ENCODE measurements around the gene C1QTNF6. TPM values are rescaled to one million over a fixed set of nuclear protein-coding genes. Genes with fewer than 3 reads are reported as not detected.
A peak's percentile ranks its signal among the peaks of the same experiment; 100 is the strongest.

C1QTNF6 gene
- total RNA-seq, 1 donor from 2014 or later: 58.3 TPM

DNA sequence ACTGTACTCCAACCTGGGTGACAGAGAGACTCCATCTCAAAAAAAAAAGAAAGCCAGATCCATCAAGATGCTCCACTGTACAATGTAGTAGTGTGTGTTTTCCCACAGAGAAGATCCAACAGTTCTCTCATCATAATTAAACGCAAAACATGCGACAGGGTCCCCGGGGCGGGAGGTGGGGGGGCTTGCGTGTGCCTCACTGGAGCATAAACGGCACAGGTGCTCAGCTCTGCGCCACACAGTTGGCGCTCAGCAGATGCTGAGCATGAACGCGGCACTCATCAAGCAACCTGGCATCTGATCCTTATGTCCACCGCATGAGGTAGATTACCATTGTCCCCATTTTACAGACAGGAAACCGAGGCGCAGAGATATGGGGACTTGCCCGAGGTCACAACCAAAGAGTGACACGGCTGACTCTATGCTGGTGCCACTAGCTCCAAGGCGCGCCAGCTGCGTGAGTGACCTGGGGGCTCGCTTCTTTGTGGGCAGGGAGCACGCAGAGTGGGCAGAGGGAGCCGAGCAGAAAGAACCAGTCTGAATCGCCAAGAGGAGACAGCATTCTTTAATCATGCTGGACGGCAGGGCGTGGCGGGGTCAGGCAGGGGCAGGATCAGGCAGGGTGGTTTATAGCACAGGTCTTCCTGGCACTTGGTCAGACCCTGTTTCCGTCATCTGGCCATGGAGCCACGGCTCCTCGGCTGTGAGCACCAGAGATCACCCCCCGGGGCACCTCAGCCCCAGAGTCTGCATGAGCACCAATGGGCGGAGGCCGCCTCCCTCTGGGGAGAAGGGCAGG, 8.2 kb downstream of the C1QTNF6 start:
- no peak for DNase-seq (ENCODE audit: low spot score in 2 of 2, unreplicated experiment in 2 of 2)
- peaks cover 13% of the 10 kb centered on the region for H3K36me3 Mint-ChIP-seq
- peaks cover 30% of the 10 kb centered on the region for H3K4me1 Mint-ChIP-seq
- H3K4me3 Mint-ChIP-seq: no peak overlapping the region
- no peak overlapping the region for H3K27ac Mint-ChIP-seq
- TF ChIP-seq, protein P1, sequence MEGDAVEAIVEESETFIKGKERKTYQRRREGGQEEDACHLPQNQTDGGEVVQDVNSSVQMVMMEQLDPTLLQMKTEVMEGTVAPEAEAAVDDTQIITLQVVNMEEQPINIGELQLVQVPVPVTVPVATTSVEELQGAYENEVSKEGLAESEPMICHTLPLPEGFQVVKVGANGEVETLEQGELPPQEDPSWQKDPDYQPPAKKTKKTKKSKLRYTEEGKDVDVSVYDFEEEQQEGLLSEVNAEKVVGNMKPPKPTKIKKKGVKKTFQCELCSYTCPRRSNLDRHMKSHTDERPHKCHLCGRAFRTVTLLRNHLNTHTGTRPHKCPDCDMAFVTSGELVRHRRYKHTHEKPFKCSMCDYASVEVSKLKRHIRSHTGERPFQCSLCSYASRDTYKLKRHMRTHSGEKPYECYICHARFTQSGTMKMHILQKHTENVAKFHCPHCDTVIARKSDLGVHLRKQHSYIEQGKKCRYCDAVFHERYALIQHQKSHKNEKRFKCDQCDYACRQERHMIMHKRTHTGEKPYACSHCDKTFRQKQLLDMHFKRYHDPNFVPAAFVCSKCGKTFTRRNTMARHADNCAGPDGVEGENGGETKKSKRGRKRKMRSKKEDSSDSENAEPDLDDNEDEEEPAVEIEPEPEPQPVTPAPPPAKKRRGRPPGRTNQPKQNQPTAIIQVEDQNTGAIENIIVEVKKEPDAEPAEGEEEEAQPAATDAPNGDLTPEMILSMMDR (IDR thresholded peaks at IDR 0.05; ENCODE audit: unreplicated experiment): no peak
- H3K27me3 Mint-ChIP-seq (ENCODE audit: low read depth): no peaks in the 10 kb centered on the region
- no peaks in the 10 kb centered on the region for H3K9me3 Mint-ChIP-seq

DNA sequence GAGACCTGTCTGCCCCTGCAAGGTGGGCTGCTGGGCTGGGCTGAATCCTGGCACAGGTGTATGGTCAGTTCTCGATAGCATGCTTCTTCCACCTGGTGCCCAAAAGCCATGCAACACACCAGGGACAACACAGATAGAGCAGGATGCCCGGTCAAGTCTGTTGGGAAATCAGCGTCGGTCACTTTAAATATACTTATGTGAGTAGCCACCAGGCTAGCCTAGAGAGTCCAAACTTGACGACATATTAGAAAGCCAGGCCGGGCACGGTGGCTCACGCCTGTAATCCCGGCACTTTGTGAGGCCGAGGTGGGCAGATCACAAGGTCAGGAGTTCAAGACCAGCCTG, 8.9 kb downstream of the C1QTNF6 start:
- H3K27ac Mint-ChIP-seq: peak overlapping the region; percentile 60
- no peaks in the 10 kb centered on the region for H3K27me3 Mint-ChIP-seq (ENCODE audit: low read depth)
- TF ChIP-seq, protein P1 (IDR thresholded peaks at IDR 0.05; ENCODE audit: unreplicated experiment): no peak
- DNase-seq (ENCODE audit: low spot score in 2 of 2, unreplicated experiment in 2 of 2): no peak
- H3K36me3 Mint-ChIP-seq: peaks cover 10% of the 10 kb centered on the region
- H3K4me3 Mint-ChIP-seq: no peak overlapping the region
- H3K9me3 Mint-ChIP-seq: no peaks in the 10 kb centered on the region
- peaks cover 32% of the 10 kb centered on the region for H3K4me1 Mint-ChIP-seq

DNA sequence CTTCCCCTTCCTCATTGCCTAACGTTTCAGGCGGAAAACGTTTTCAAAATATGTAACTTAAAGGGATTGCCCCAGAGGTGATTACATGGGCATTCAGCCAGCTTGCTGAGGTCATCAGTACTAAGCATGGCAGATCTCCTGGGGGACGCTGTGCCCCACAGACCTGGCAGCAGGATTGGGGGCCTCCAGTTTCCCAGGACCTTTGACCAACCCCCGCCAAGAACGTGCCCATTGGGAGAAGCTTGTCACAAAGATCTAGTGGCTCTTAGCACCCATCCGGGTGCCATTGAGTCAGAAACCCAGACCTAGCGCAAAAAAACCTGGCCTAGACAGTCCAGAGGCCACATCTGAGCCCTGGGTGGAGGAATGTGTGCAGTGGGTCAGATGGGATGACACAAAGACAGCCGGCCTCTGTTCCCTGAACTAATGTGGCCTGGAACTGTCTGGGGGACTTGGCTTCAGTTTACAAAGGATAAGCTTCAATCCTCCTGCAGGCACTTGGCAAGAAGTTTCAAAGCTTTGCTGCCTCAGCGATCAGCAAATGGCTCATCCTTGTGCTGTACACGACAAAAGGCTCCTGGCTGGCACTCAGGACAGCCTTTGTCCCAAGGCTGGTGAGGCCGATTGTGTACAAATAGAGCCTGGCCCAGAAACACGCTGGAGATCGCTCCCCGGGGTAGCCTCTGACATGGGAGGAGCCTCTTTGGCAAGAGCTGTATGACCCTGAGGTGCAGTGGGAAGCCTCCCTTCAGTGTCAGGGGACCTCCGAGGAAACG, 9.5 kb downstream of the C1QTNF6 start:
- no peak overlapping the region for H3K4me3 Mint-ChIP-seq
- peaks cover 32% of the 10 kb centered on the region for H3K4me1 Mint-ChIP-seq
- H3K27ac Mint-ChIP-seq: peak overlapping the region; percentile 60
- H3K36me3 Mint-ChIP-seq: peaks cover 10% of the 10 kb centered on the region
- DNase-seq (ENCODE audit: low spot score in 2 of 2, unreplicated experiment in 2 of 2): no peak
- H3K27me3 Mint-ChIP-seq (ENCODE audit: low read depth): no peaks in the 10 kb centered on the region
- H3K9me3 Mint-ChIP-seq: no peaks in the 10 kb centered on the region
- TF ChIP-seq, protein P1 (IDR thresholded peaks at IDR 0.05; ENCODE audit: unreplicated experiment): no peak

DNA sequence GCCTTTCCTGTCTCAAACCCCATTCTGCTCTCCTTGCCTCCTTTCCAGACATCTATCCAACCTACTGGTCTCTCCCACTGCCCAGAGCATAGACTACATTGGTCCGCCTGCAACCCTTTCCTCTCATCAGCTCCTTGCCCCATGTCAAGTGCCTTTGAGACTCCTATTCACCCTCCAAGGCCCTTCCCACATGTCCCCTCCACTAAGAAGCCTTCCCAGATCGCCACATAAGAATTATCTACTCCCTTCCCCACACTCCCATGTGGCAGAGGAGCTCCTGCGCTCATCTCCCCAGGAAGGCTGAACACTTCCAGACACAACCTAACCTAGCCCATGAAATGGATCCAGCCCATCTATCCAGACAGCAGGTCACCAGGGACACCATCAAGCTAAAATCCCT, 10.3 kb downstream of the C1QTNF6 start:
- Mint-ChIP-seq H3K27ac (peak overlapping the region; percentile 60), H3K9me3 (no peaks in the 10 kb centered on the region), H3K4me1 (peaks cover 32% of the 10 kb centered on the region), H3K4me3 (no peak overlapping the region), H3K27me3 (ENCODE audit: low read depth) (no peaks in the 10 kb centered on the region), H3K36me3 (peaks cover 10% of the 10 kb centered on the region)
- DNase-seq (ENCODE audit: low spot score in 2 of 2, unreplicated experiment in 2 of 2): no peak
- TF ChIP-seq, protein P1 (IDR thresholded peaks at IDR 0.05; ENCODE audit: unreplicated experiment): no peak

DNA sequence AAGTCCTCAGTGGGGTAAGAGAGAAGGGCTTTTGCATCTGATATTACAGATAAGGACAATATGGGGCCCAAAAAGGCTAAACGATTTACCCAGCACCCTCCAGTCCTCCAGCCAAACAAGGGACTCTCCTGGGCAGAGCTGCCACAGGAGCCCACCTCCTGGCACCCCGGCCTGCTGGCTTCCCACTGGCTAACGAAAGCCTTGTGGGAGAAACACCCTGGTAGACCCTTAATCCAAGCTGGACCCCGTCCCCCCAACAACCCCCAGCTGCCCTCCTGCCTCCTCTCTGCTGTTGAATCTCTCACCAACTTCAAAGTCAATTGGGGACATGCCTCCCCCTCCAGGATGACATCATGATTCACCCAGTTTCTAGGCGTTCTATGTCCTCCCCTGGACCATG, 10.8 kb downstream of the C1QTNF6 start:
- Mint-ChIP-seq H3K27me3 (ENCODE audit: low read depth) (no peaks in the 10 kb centered on the region), H3K9me3 (no peaks in the 10 kb centered on the region), H3K4me1 (peaks cover 32% of the 10 kb centered on the region), H3K27ac (peak overlapping the region; percentile 60), H3K36me3 (peaks cover 9% of the 10 kb centered on the region), H3K4me3 (no peak overlapping the region)
- TF ChIP-seq, protein P1 (IDR thresholded peaks at IDR 0.05; ENCODE audit: unreplicated experiment): no peak
- DNase-seq (ENCODE audit: low spot score in 2 of 2, unreplicated experiment in 2 of 2): no peak

All from mesothelial cell of epicardium (in vitro differentiated cells).